MM.1S (cell line): Measurements from ENCODE around the gene KRT9.

Experiments used
- DNase-seq: peaks from one replicate; pipeline ENCODE4 v3.0.0-alpha.2; 2015
- H2AFZ ChIP-seq: fragments of 300-600 bp; sonication (generic); 2 replicates; pipeline ENCODE4 v1.6.0; 2016; ENCODE audit warnings: antibody characterized with exemption, low read length
- H3F3A ChIP-seq: fragments of 300-600 bp; sonication (generic); 2 replicates; pipeline ENCODE4 v1.6.1; 2016; ENCODE audit warnings: mild to moderate bottlenecking, antibody characterized with exemption, low read length, moderate library complexity, mixed read lengths; ENCODE audit not compliant: insufficient read depth
- H3K27ac ChIP-seq: fragments of 300-600 bp; sonication (generic); 2 replicates; pipeline ENCODE4 v1.5.1; 2016; ENCODE audit warnings: mild to moderate bottlenecking, low read length
- H3K27me3 ChIP-seq: fragments of 300-600 bp; sonication (generic); replicated peaks from 2 replicates; pipeline ENCODE4 v1.6.0; 2016; ENCODE audit warnings: low read length; ENCODE audit not compliant: insufficient read depth
- H3K36me3 ChIP-seq: fragments of 300-600 bp; sonication (generic); replicated peaks from 2 replicates; pipeline ENCODE4 v1.6.1; 2016; ENCODE audit warnings: mild to moderate bottlenecking, low read length, mixed read lengths; ENCODE audit not compliant: insufficient read depth
- H3K4me1 ChIP-seq: fragments of 300-600 bp; sonication (generic); 2 replicates; pipeline ENCODE4 v1.6.1; 2016; ENCODE audit warnings: low read length, mixed read lengths
- H3K4me2 ChIP-seq: fragments of 300-600 bp; sonication (generic); 2 replicates; pipeline ENCODE4 v1.6.0; 2016; ENCODE audit warnings: low read depth, low read length
- H3K4me3 ChIP-seq: fragments of 300-600 bp; sonication (generic); 2 replicates; pipeline ENCODE4 v1.5.1; 2016; ENCODE audit warnings: low read length, mixed read lengths
- H3K79me2 ChIP-seq: fragments of 300-600 bp; sonication (generic); 2 replicates; pipeline ENCODE4 v1.6.1; 2016; ENCODE audit warnings: mixed run types, low read length, mixed read lengths
- H3K9ac ChIP-seq: fragments of 300-600 bp; sonication (generic); 2 replicates; pipeline ENCODE4 v1.6.1; 2016; ENCODE audit warnings: low read length, mixed read lengths
- H3K9me2 ChIP-seq: fragments of 300-600 bp; sonication (generic); replicated peaks from 2 replicates; pipeline ENCODE4 v1.6.1; 2016; ENCODE audit warnings: mild to moderate bottlenecking, low read length, mixed read lengths; ENCODE audit not compliant: insufficient read depth
- H3K9me3 ChIP-seq: fragments of 300-600 bp; sonication (generic); replicated peaks from 2 replicates; pipeline ENCODE4 v1.6.1; 2016; ENCODE audit warnings: mild to moderate bottlenecking, low read length, mixed read lengths; ENCODE audit not compliant: insufficient read depth
- H4K20me1 ChIP-seq: fragments of 300-600 bp; sonication (generic); 2 replicates; pipeline ENCODE4 v1.6.1; 2016; ENCODE audit warnings: mild to moderate bottlenecking, low read length, moderate library complexity, mixed read lengths; ENCODE audit not compliant: insufficient read depth
- CTCF ChIP-seq: fragments of 300-600 bp; sonication (generic); IDR thresholded peaks from 2 replicates; pipeline ENCODE4 v1.5.1; 2016; ENCODE audit warnings: antibody characterized with exemption, low read length, mixed read lengths
- EZH2 ChIP-seq: fragments of 300-600 bp; sonication (generic); optimal IDR thresholded peaks from 2 replicates; pipeline ENCODE3; 2017; ENCODE audit warnings: low read depth, mild to moderate bottlenecking, antibody characterized with exemption, low read length, mixed read lengths
- EZH2phosphoT487 ChIP-seq: fragments of 300-600 bp; sonication (generic); IDR thresholded peaks from 2 replicates; pipeline ENCODE4 v1.6.1; 2018; ENCODE audit warnings: antibody characterized with exemption, low read length

The KRT9 gene

GRCh38 chr17:41516147-41516829, 55.6 kb downstream of the KRT9 start:
- DNase-seq: no peak
- Histone ChIP-seq H3K27me3 (no peaks in the 10 kb centered on the region), H2AFZ (no peak overlapping the region)

More at GRCh38 chr17:41516147-41516829, 55.6 kb downstream of the KRT9 start:
- TF ChIP-seq EZH2phosphoT487: no peak
- no peak for TF ChIP-seq EZH2
- no peak for TF ChIP-seq CTCF
- Histone ChIP-seq H3K9me2 (no peaks in the 10 kb centered on the region), H4K20me1 (no peaks in the 10 kb centered on the region), H3K36me3 (no peaks in the 10 kb centered on the region), H3K4me3 (no peak overlapping the region), H3F3A (no peaks in the 10 kb centered on the region), H3K9ac (no peak overlapping the region), H3K9me3 (no peaks in the 10 kb centered on the region), H3K4me1 (peaks cover 16% of the 10 kb centered on the region), H3K79me2 (no peaks in the 10 kb centered on the region), H3K27ac (no peak overlapping the region), H3K4me2 (no peak overlapping the region)
